HepG2 (cell line): ENCODE data around the gene NKX1-1.

ENCODE experiments used
- ELF4 ChIP-seq: sonication (generic); formaldehyde crosslinking; IDR thresholded peaks from 2 replicates; pipeline ENCODE4 v1.5.0; 2020; ENCODE audit warnings: missing genetic modification reagents, mild to moderate bottlenecking, moderate library complexity, borderline replicate concordance
- FOXM1 ChIP-seq: sonication (generic); formaldehyde crosslinking; IDR thresholded peaks from 2 replicates; pipeline ENCODE4 v1.5.0; 2020; ENCODE audit warnings: missing genetic modification reagents
- FOXP1 ChIP-seq, 2 experiments: fragments of 450-650 bp in 1 of 2; IDR thresholded peaks; 2 replicates each; pipeline ENCODE4 v1.6.1; 2017 to 2018; ENCODE audit warnings: antibody characterized with exemption in 1 of 2
- FUBP1 ChIP-seq: sonication (generic); formaldehyde crosslinking; IDR thresholded peaks from 2 replicates; pipeline ENCODE4 v1.5.1; 2020; ENCODE audit warnings: missing genetic modification reagents, mild to moderate bottlenecking, borderline replicate concordance
- MATR3 ChIP-seq: sonication (generic); formaldehyde crosslinking; IDR thresholded peaks from 2 replicates; pipeline ENCODE4 v1.4.0; 2020; ENCODE audit warnings: missing genetic modification reagents
- MTA1 ChIP-seq: sonication (generic); formaldehyde crosslinking; IDR thresholded peaks from 2 replicates; pipeline ENCODE4 v1.4.0; 2020; ENCODE audit warnings: missing genetic modification reagents, mild to moderate bottlenecking, borderline replicate concordance
- PBX3 ChIP-seq: sonication (generic); formaldehyde crosslinking; IDR thresholded peaks from 2 replicates; pipeline ENCODE4 v1.8.1; 2023; ENCODE audit warnings: missing genetic modification reagents, inconsistent platforms, borderline replicate concordance
- ZNF24 ChIP-seq: fragments of 450-650 bp; IDR thresholded peaks from 2 replicates; pipeline ENCODE4 v1.6.1; 2017; ENCODE audit warnings: antibody characterized with exemption, mild to moderate bottlenecking
- ZNF878 ChIP-seq: sonication (generic); formaldehyde crosslinking; IDR thresholded peaks from 2 replicates; pipeline ENCODE4 v1.8.1; 2023; ENCODE audit warnings: mild to moderate bottlenecking, missing genetic modification reagents, moderate library complexity
- TF ChIP-seq, protein P1 (sequence below): sonication (generic); formaldehyde crosslinking; IDR thresholded peaks from 2 replicates; pipeline ENCODE4 v1.5.0; 2020; ENCODE audit warnings: mild to moderate bottlenecking, missing genetic modification reagents, moderate library complexity

DNA sequence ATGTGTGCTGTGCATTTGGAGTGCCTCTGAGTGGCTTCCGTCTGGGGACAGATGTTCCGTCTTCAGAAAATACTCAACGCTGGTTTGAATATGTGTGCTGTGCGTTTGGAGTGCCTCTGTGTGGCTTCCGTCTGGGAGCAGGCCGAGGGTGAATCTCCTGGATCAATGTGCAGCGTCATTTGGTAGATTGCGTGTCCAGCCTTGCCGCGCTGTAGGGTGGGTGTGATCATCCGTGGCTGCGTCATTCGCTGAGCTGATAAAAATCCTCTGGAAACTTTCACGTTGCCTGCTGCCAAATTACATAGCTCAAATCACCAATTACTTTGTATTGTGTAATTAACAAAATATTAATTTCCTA is 47.1 kb downstream of the NKX1-1 start:
- TF ChIP-seq MATR3 (CRISPR knock-in tag), result no peak
- TF ChIP-seq MTA1 (CRISPR knock-in tag), result no peak
- TF ChIP-seq FUBP1 (CRISPR knock-in tag), result no peak
- no peak for TF ChIP-seq FOXM1 (CRISPR knock-in tag)
- TF ChIP-seq, protein P1, sequence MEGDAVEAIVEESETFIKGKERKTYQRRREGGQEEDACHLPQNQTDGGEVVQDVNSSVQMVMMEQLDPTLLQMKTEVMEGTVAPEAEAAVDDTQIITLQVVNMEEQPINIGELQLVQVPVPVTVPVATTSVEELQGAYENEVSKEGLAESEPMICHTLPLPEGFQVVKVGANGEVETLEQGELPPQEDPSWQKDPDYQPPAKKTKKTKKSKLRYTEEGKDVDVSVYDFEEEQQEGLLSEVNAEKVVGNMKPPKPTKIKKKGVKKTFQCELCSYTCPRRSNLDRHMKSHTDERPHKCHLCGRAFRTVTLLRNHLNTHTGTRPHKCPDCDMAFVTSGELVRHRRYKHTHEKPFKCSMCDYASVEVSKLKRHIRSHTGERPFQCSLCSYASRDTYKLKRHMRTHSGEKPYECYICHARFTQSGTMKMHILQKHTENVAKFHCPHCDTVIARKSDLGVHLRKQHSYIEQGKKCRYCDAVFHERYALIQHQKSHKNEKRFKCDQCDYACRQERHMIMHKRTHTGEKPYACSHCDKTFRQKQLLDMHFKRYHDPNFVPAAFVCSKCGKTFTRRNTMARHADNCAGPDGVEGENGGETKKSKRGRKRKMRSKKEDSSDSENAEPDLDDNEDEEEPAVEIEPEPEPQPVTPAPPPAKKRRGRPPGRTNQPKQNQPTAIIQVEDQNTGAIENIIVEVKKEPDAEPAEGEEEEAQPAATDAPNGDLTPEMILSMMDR, result no peak
- TF ChIP-seq FOXP1 (IDR thresholded peaks at IDR 0.05), result no peak
- no peak for TF ChIP-seq FOXP1 (CRISPR knock-in tag; IDR thresholded peaks at IDR 0.05)
- TF ChIP-seq ELF4 (CRISPR knock-in tag), result no peak
- TF ChIP-seq ZNF24, result no peak
- TF ChIP-seq PBX3 (CRISPR knock-in tag), result no peak
- TF ChIP-seq ZNF878 (CRISPR knock-in tag), result no peak
